ENCODE data around the gene ST6GAL1.
"Not testable (repeated sequence)": the region's sequence is repeated elsewhere in the genome, so short reads cannot be mapped to it uniquely, and the experiment has no call there.

The ST6GAL1 gene

GRCh38 chr3:186997473-186997939, 67.2 kb downstream of the ST6GAL1 start:
- no peak for DNase-seq

DNA sequence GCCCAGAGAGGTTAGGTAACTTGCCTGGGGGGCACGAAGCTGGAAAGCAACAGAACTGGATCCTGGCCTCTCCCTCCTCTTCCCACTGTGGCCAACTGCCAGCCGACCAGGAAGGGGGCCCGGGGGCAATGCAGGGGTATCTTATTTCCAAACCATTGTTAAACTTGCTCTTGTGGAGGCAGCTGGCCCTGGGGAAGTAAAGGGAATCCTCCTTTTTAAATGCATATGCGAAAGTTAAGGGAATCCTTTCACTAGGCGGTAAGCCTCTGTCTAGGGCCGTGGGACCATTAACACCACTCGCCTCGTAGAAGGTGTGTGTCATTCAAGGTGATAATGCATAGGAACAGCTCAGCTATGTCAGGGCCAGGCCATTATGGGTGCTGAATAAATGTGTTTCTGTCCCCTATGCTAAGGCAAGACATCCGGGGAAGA, 68.6 kb downstream of the ST6GAL1 start:
- no peak for DNase-seq

DNA sequence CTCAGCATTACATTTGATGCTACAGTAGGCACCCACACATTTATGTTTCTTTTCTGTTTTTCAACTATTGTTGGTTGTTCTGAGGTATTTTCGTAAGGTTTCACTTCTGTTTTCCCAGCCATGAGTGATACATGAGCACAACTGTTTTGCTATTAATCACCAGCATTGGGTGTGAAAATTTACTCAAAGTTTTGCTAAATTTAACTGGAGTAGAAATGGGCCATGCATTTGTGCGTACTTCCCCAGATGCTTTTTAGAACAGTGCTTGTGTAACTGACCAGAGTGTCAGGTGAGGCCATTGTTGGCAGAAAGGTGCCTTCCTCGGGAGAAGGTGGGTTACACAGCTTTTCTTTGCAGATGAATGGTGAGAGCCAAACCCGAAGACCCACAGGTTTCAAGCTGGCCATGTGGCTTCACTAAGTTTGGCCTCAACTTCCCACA, 70.4 kb downstream of the ST6GAL1 start:
- no peak for DNase-seq

DNA sequence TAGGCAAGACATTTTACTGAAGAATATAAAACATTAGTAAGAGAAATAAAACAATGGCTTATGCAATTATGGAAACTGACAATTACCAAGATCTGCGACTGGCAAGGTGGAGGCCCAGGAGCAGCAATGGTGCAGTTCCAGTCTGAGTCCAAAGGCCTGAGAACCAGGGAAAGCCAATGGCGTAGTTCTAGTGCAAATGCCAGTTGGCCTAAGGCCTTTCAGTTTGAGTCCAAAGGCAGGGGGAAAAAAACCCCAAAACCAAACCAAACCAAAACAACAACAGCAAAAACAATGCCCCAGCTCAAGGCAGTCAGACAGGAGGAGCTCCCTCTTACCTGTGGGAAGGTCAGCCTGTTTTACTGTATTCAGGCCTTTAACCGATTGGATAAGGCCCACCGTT, 72.6 kb downstream of the ST6GAL1 start:
- no peak for DNase-seq

GRCh38 chr3:187005827-187006481, 75.6 kb downstream of the ST6GAL1 start:
- no peak for DNase-seq

- no peak for DNase-seq
These were observed 76.7 kb downstream of the ST6GAL1 start for GRCh38 chr3:187006864-187007630.

- not testable (repeated sequence) for DNase-seq
These were observed 80.1 kb downstream of the ST6GAL1 start for GRCh38 chr3:187010382-187010781.

DNA sequence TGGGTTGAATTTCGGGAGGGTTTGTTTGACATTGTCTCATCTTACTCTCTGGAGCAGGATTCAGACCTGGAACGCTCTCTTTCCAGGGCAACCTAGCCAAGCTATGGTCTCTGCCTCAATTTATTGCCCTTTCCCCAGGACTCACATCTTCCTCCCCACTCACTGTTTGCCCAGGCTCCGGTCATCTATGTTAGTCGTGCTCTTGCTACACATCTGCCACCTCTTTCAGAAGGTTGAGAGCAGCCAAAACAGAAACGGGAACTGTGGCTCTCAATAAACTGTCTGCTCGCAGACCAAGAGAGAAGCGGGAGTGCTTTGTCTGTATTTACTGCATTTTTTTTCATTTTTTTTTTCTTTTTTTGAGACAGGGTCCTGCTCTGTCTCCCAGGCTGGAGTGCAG, 81.6 kb downstream of the ST6GAL1 start:
- DNase-seq, result no peak

DNA sequence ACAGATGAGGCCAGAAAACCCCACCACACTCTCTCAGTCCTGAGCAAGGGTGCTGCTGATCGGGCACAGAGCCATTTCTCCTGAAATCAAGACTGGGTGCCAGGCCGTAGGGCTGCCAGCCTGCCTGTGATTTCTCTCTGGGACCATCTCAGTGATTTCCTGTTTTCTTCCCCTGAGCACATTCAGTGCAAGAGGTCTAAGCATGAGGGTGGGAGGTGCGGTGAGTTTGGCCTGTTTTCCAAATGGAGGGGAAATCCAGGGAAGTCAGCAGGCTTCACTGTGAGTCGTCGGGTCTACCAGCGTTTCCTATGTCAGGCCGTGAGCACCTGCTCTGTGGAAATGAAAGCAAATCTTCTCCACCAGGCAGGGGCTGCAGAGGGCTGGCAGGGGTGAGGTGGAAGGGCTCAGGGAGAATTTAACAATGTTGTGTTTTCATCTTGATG, 82.3 kb downstream of the ST6GAL1 start:
- peak; percentile 3 for DNase-seq

- no peak for DNase-seq
These were observed 82.9 kb downstream of the ST6GAL1 start for GRCh38 chr3:187013159-187013716.

DNA sequence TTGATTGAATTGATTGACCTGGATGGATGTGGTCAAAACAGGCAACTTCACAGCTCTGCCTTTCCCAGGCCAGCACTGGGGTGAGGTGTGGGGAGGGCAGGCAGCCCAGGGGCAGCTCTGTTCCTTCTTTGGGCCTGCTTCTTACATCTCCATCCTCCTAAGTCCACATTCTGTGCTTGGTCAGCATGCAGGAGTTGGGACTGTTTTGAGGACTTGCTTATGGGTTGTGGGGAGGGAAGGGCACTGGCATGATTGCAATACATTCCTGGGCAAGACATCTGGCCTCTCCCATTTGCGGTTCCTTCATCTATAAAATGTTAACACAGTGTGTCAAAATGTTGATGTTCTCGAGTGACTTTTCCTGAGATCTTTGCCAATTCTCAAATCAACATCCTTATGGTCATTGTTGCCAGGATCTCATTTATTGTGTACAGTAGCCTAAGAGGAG, 84.1 kb downstream of the ST6GAL1 start:
- DNase-seq, result peak; percentile 25

DNA sequence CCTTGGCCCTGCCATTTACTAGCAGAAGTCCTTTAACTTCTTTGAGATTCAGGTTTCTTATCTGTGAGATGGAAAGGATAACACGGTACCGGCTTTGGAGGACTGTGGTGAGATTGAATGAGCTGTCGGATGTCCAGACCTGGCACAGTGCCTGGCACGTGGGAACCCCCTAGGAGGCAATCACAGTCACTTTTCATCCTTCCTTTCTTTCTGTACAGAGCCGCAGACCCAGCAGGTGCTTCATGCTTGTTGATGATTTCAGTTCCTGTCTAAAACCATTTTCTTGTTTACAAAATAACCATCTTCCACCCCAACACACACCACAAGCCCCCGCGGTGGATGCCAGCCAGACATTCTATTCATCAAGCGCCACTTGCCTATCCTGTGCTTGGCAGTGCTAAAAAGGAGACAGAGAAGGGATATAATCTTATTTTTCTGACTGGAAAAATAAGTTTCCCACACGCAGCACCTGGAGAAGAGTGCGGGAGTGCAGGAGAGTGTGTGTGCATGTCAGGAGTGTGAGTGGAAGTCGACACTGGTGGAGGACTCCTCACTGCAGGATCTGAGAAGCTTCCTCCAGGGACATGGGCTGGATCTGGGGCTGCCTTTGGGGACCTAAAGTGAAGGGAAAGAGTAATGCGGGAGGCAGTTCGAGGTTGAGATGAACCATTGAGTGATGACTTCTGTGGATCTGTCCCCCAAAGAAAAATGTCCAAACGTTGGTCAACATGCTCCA, 85.7 kb downstream of the ST6GAL1 start:
- no peak for DNase-seq

DNA sequence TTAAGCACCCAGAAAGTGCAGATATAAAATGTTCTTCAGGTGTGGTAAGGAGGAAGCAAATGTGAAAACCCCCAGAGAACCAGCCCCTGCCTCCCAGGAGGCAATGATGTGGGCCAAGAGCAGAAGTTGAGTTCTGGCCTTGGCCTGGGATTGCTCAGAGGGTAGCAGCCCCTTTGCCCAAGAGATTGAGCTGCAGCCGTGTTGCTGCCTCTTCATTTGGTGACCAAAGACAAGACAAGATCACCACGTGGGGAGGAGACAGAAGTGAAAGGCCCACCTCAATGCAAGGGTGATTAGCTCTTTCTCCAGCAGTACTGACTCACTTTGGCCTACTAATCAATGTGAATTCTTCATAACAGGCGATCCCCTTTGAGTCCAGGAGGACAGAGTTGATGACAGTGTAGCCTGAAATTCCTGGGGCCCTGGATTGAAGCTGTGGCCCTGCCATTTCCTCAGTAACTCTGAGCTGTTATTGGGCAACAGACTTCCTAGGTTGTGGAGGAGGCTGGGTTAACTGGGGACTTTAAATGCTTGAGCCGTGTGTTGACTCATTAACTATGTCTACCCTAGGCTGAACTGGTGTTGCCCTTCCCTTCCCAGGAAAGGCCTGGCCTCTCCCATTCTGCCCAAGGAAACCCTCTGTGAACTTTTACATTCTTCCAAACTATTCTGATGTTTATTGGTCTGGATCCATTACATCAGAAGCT, 86.5 kb downstream of the ST6GAL1 start:
- peak; percentile 84 for DNase-seq

DNA sequence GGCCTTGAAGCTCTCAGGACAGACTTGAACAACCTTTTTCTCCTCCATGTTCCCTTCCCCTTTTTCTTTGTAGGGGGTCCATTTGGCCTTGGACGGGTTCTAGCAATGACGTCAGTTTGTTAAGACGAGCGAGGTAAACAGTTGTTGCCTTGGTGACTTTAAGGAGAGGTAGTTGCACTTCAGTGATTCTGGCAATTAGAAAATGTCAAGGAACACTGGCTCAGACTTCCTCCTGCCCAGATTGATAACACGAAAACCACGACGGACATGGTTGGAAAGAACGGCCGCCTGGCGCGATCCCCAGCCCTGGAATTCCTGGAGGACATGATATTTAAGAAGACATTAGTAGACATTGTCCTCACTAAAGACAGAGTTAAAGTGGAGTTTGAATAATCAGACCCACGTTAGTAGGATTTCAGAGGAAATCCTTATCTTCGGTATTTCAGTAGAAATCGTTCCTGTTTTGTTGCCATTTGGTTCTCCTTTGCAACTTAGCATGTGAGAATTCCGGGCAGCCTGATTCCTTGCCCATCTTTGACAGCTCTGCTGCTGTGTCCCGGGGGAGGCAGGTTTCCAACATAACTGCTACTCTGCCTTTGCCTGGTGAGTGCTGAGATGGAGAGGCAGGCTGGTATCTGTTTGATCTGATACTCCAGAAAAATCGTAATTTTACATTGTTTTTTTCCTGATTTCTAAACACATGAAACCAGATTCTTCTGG, 87.3 kb downstream of the ST6GAL1 start:
- peak; percentile 88 for DNase-seq

- no peak for DNase-seq
These were observed 89.3 kb downstream of the ST6GAL1 start for GRCh38 chr3:187019542-187020072.

DNA sequence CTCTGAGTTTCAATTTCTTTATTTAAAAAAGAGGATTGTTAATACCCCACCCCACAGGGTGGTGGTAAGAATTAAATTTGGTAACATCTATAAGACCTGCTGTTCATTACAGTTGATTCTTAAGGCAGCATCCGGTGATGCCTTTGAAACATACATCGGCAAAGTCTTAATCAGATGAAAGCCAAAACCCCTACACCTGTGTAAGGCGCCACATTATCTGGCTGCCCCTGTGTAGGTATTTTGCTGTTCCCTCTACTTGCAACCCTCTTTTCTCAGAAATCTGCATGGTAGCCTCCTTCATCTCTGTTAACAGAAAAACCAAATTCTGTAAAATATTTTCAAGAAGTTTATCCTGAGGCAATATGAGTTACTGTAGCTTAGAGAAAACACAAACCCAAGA, 90.0 kb downstream of the ST6GAL1 start:
- no peak for DNase-seq

DNA sequence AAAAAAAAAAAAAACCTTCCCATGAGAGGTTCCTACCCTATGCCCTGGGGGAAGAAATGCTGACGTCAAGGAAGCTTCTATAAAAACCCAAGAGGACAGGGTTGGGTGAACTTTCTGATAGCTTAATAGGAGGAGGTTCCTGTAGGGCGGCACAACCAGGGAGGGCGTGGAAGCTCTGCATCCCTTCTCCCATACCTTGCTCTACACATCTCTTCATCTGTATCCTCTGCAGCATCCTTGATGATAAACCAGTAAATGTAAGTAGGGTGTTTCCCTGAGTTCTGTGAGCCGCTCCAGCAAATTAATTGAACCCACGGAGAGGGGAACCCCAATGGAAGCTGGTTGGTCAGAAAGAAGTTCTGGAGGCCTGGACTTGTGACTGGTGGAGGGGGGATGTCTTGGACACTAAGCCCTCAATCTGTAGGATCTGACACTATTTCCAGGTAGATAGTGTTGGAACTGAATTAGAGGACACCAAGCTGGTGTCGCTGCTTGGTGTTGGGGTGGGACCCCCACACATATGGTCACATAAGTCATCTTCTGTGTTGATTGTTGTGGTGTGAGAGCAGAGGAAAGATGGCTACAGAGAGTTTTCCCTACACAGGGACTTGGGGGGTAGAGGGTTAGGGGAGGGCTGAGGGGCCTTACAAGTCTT, 91.5 kb downstream of the ST6GAL1 start:
- no peak for DNase-seq

GRCh38 chr3:187022403-187023029, 92.2 kb downstream of the ST6GAL1 start:
- DNase-seq, result no peak

DNA sequence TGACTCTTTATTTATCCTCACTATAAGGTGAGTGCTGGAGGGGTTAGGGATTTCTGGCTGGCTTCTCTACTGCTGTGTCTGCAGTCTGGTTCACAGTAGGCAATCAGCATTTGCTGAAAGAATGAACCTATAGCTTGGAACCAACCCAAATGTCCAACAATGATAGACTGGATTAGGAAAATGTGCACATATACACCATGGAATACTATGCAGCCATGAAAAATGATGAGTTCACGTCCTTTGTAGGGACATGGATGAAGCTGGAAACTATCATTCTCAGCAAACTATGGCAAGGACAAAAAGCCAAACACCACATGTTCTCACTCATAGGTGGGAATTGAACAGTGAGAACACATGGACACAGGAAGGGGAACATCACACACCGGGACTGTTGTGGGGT, 93.0 kb downstream of the ST6GAL1 start:
- not testable (repeated sequence) for DNase-seq

GRCh38 chr3:187024536-187025226, 94.4 kb downstream of the ST6GAL1 start:
- no peak for DNase-seq

Measured in kidney glomerular epithelial cell (primary cell).